Measurements from ENCODE around the gene SRA1. TPM values are rescaled to one million over a fixed set of nuclear protein-coding genes. Genes with fewer than 3 reads are reported as not detected.

SRA1 gene
- total and polyA plus RNA-seq, 2 of the 4 experiments (the other 2 are of a cell fraction), result 52.9 to 54.8 TPM

GRCh38 chr5:140588311-140589070, 31.2 kb upstream of the SRA1 start:
- Histone ChIP-seq H3K36me3 (ENCODE audit: control insufficient read depth, insufficient read depth, low read length) (no peaks in the 10 kb centered on the region), H3K27me3 (ENCODE audit: control insufficient read depth, insufficient read depth, low read length) (no peaks in the 10 kb centered on the region), H4K5ac (ENCODE audit: low read depth, low read length) (no peak overlapping the region), H3K9me1 (ENCODE audit: insufficient read depth, low read length) (no peaks in the 10 kb centered on the region), H3K9me3 (ENCODE audit: control insufficient read depth, insufficient read depth, low read length) (no peaks in the 10 kb centered on the region), H3K23ac (ENCODE audit: low read depth, low read length) (no peak overlapping the region), H3K4me3 (ENCODE audit: insufficient read depth, low read depth, low read length) (no peak overlapping the region), H2AK5ac (ENCODE audit: low read depth, low read length) (no peak overlapping the region), H2BK20ac (ENCODE audit: low read depth, low read length) (no peak overlapping the region), H2BK15ac (ENCODE audit: low read depth, low read length) (no peak overlapping the region), H3K4ac (ENCODE audit: low read depth, low read length) (no peak overlapping the region; the same call in 1 of the 2 replicates), H2AK9ac (replicated peaks; ENCODE audit: low read depth, low read length, poor library complexity) (no peak overlapping the region), H3K79me1 (ENCODE audit: low read depth in 1 of 2, low read length in 2 of 2) (no peaks in the 10 kb centered on the region), H3K9ac (ENCODE audit: low read depth, low read length) (no peak overlapping the region), H3K56ac (ENCODE audit: extremely low read depth, insufficient read depth, low read length) (no peak overlapping the region), H3K27ac (ENCODE audit: insufficient read depth, low read length) (no peak overlapping the region; the same call in 1 of the 2 replicates), H4K20me1 (ENCODE audit: insufficient read depth, low read length) (no peaks in the 10 kb centered on the region), H4K8ac (ENCODE audit: low read depth in 2 of 2, low read length in 2 of 2) (no peak overlapping the region; a peak in 1 of 4 replicates), H3K4me2 (ENCODE audit: low read depth, low read length) (no peak overlapping the region), H2AFZ (replicated peaks; ENCODE audit: low read length, poor library complexity) (no peak overlapping the region), H3K18ac (ENCODE audit: low read depth, low read length) (no peak overlapping the region; the same call in 1 of the 2 replicates), H4K91ac (ENCODE audit: insufficient read depth, low read depth, low read length) (no peak overlapping the region), H3K14ac (replicated peaks; ENCODE audit: low read depth, low read length) (no peak overlapping the region), H3K4me1 (ENCODE audit: control insufficient read depth, insufficient read depth, low read length) (peaks cover 12% of the 10 kb centered on the region), H2BK5ac (ENCODE audit: low read depth, low read length, poor library complexity, severe bottlenecking) (no peak overlapping the region), H2BK120ac (ENCODE audit: low read depth, low read length) (no peak overlapping the region; the same call in 1 of the 2 replicates)
- intact Hi-C loops (cut with micrococcal nuclease) (no loop called here), dilution Hi-C loops (cut with HindIII; ENCODE audit: low sequenced_read_pairs, unreplicated experiment) (no loop called here), in situ Hi-C loops (cut with MboI; ENCODE audit: low sequenced_read_pairs) (no loop called here)
- 0 out of 2 replicates have a peak, but pooled peaks have one; percentile 25 for ATAC-seq (ENCODE audit: low read depth)
- CTCF ChIA-PET, result interaction anchor here (0.6 kb wide), 1 partner anchor 33 kb away, joined by 3 read pairs; no protein-coding TSS in a partner anchor
- WGBS, 2 experiments (ENCODE audit: extremely low coverage in 2 of 2, insufficient read length in 1 of 2), result no CpG with 5 or more reads among the region's 5 CpGs
- DNase-seq, result peak; percentile 37
- BruUV-seq (replicated peaks), result no TSS peak
- POLR2A ChIA-PET (ENCODE audit: unreplicated experiment), result no interaction called here
- TF ChIP-seq CHD1 (IDR thresholded peaks at IDR 0.05; ENCODE audit: low read depth, low read length), result no peak
- TF ChIP-seq CEBPB (IDR thresholded peaks at IDR 0.05; ENCODE audit: low read depth, low read length), result no peak
- TF ChIP-seq NFE2L2 (IDR thresholded peaks at IDR 0.05; ENCODE audit: low read depth, low read length), result no peak
- TF ChIP-seq USF2 (IDR thresholded peaks at IDR 0.05; ENCODE audit: low read depth, low read length), result no peak
- TF ChIP-seq RCOR1 (IDR thresholded peaks at IDR 0.05; ENCODE audit: insufficient replicate concordance, low read length), result no peak
- no peak for TF ChIP-seq BHLHE40 (IDR thresholded peaks at IDR 0.05; ENCODE audit: low read depth, low read length)
- TF ChIP-seq MXI1 (IDR thresholded peaks at IDR 0.05; ENCODE audit: borderline replicate concordance, low read depth, low read length), result no peak
- TF ChIP-seq MAZ (IDR thresholded peaks at IDR 0.05; ENCODE audit: borderline replicate concordance, low read depth, low read length), result no peak
- no peak for TF ChIP-seq POLR2A (IDR thresholded peaks at IDR 0.05; ENCODE audit: low read depth, low read length)
- no peak for TF ChIP-seq MAFK (IDR thresholded peaks at IDR 0.05; ENCODE audit: low read depth, low read length)
- TF ChIP-seq RFX5 (IDR thresholded peaks at IDR 0.05; ENCODE audit: low read depth, low read length), result no peak
- TF ChIP-seq RAD21 (IDR thresholded peaks at IDR 0.05; ENCODE audit: low read length), result no peak

All from IMR-90 (cell line).